ENCODE results near the gene SLC28A1. TPM values are rescaled to one million over a fixed set of nuclear protein-coding genes. Genes with fewer than 3 reads are reported as not detected.
A peak's percentile ranks its signal among the peaks of the same experiment; 100 is the strongest.

Gene SLC28A1
- total RNA-seq, 1 experiment from 2014 or later, result 1.1 TPM

DNA sequence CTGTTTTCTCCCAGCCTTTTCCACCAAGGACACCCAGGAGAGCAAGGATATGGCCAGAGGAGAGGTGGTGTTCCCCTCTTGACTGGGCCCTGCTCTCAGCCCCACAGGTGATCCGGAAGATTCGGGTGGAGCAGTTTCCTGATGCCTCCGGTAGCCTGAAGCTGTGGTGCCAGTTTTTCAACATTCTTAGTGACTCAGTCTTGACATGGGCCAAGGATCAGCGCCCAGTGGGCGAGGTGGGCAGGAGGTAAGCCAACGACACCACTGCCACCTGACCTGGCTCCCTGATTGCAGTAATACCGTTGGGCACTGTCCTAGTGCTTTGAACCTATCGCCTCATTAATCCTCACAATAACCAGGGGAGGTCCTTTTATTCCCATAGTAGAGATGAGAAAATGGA lies 25.3 kb upstream of the SLC28A1 start:
- CTCF ChIA-PET, result no interaction called here
- DNase-seq (peak; percentile 98), ATAC-seq (peak; percentile 94)
- peaks cover 47% of the 10 kb centered on the region for H3K4me1 ChIP-seq (ENCODE audit: insufficient read depth, low read length)
- H3K9me2 ChIP-seq (replicated peaks; ENCODE audit: low read length), result no peaks in the 10 kb centered on the region
- H3F3A ChIP-seq (ENCODE audit: low read length, unreplicated experiment), result no peaks in the 10 kb centered on the region
- H2AFZ ChIP-seq (ENCODE audit: low read length), result no peak overlapping the region
- no peaks in the 10 kb centered on the region for H3K27me3 ChIP-seq (ENCODE audit: low read length)
- H3K4me2 ChIP-seq (ENCODE audit: low read length), result peak overlapping the region; percentile 65
- peak overlapping the region; percentile 89 for H3K27ac ChIP-seq (ENCODE audit: low read length)
- TF ChIP-seq EZH2 (IDR thresholded peaks at IDR 0.05; ENCODE audit: low read length, unreplicated experiment) (no peak), EZH2phosphoT487 (IDR thresholded peaks at IDR 0.05; ENCODE audit: borderline replicate concordance, low read length) (no peak)
- TF ChIP-seq, protein P1, sequence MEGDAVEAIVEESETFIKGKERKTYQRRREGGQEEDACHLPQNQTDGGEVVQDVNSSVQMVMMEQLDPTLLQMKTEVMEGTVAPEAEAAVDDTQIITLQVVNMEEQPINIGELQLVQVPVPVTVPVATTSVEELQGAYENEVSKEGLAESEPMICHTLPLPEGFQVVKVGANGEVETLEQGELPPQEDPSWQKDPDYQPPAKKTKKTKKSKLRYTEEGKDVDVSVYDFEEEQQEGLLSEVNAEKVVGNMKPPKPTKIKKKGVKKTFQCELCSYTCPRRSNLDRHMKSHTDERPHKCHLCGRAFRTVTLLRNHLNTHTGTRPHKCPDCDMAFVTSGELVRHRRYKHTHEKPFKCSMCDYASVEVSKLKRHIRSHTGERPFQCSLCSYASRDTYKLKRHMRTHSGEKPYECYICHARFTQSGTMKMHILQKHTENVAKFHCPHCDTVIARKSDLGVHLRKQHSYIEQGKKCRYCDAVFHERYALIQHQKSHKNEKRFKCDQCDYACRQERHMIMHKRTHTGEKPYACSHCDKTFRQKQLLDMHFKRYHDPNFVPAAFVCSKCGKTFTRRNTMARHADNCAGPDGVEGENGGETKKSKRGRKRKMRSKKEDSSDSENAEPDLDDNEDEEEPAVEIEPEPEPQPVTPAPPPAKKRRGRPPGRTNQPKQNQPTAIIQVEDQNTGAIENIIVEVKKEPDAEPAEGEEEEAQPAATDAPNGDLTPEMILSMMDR (conservative IDR thresholded peaks at IDR 0.05; ENCODE audit: low read depth, low read length), result no peak
- intact Hi-C loops (cut with micrococcal nuclease), result no loop called here
- no peaks in the 10 kb centered on the region for H3K9me3 ChIP-seq (ENCODE audit: low read length)
- H4K20me1 ChIP-seq (ENCODE audit: low read length), result no peaks in the 10 kb centered on the region
- POLR2A ChIA-PET (ENCODE audit: unreplicated experiment), result no interaction called here
- no peaks in the 10 kb centered on the region for H3K36me3 ChIP-seq (ENCODE audit: low read depth, low read length)
- no TSS peak for BruUV-seq (replicated peaks)
- peaks cover 19% of the 10 kb centered on the region for H3K79me2 ChIP-seq (ENCODE audit: low read length)
- H3K9ac ChIP-seq (ENCODE audit: low read length), result peak overlapping the region; percentile 58
- peak overlapping the region; percentile 26; the same call in 1 of the 2 replicates for H3K4me3 ChIP-seq (ENCODE audit: low read length)

DNA sequence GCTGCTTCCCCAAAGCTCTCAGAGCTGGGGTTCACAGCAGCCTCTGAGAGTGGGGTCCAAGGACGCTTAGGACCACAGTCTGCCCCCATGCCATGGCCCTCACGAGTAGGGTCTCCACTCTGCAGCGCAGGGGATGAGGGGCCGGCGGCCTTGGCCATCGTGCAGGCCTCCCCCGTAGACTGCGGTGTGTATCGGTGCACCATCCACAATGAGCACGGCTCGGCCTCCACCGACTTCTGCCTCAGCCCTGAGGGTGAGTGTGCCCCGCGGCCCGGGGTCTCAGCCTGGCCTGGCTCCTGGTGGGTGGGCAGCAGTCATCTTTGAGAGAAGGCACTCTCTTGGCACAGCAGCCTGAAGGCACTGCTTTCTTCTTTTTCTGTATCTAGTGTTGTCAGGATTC lies 24.8 kb upstream of the SLC28A1 start:
- ATAC-seq (no peak), DNase-seq (no peak)
- H3K9me3 ChIP-seq (ENCODE audit: low read length), result no peaks in the 10 kb centered on the region
- H3K4me3 ChIP-seq (ENCODE audit: low read length), result no peak overlapping the region
- no peaks in the 10 kb centered on the region for H3K27me3 ChIP-seq (ENCODE audit: low read length)
- intact Hi-C loops (cut with micrococcal nuclease), result no loop called here
- no peak overlapping the region for H2AFZ ChIP-seq (ENCODE audit: low read length)
- H3K9ac ChIP-seq (ENCODE audit: low read length), result peak overlapping the region; percentile 10; the same call in 1 of the 2 replicates
- no peaks in the 10 kb centered on the region for H3K36me3 ChIP-seq (ENCODE audit: low read depth, low read length)
- ChIA-PET CTCF (no interaction called here), POLR2A (ENCODE audit: unreplicated experiment) (no interaction called here)
- H3K79me2 ChIP-seq (ENCODE audit: low read length), result peaks cover 19% of the 10 kb centered on the region
- BruUV-seq (replicated peaks), result TSS peak; percentile 64
- H4K20me1 ChIP-seq (ENCODE audit: low read length), result no peaks in the 10 kb centered on the region
- no peak for TF ChIP-seq EZH2phosphoT487 (IDR thresholded peaks at IDR 0.05; ENCODE audit: borderline replicate concordance, low read length)
- TF ChIP-seq, protein P1 (conservative IDR thresholded peaks at IDR 0.05; ENCODE audit: low read depth, low read length), result no peak
- TF ChIP-seq EZH2 (IDR thresholded peaks at IDR 0.05; ENCODE audit: low read length, unreplicated experiment), result no peak
- H3K4me2 ChIP-seq (ENCODE audit: low read length), result peak overlapping the region; percentile 50
- no peaks in the 10 kb centered on the region for H3F3A ChIP-seq (ENCODE audit: low read length, unreplicated experiment)
- peaks cover 47% of the 10 kb centered on the region for H3K4me1 ChIP-seq (ENCODE audit: insufficient read depth, low read length)
- no peaks in the 10 kb centered on the region for H3K9me2 ChIP-seq (replicated peaks; ENCODE audit: low read length)
- peak overlapping the region; percentile 89 for H3K27ac ChIP-seq (ENCODE audit: low read length)

DNA sequence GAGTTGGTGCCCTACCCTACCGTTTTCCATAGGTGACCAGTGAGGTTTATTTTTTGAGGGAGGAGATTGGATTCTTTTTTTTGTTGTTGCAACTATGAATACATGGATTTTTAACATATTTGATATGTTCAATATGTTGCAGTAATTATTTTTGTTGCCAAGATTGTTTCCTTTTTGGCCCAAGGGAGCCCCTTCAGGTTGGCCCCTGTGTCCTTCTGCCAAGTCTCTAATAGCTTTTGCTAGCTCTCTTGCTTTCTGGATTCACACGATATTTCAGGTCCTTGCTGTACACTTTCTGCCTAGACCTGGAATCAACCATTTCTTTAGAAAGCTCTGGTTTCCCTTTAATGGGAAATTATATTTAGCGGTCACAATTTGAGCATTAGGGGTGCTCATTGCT lies 22.7 kb upstream of the SLC28A1 start:
- DNase-seq (no peak), ATAC-seq (no peak)
- Histone ChIP-seq H3K9me3 (ENCODE audit: low read length) (no peaks in the 10 kb centered on the region), H3K4me2 (ENCODE audit: low read length) (no peak overlapping the region; the same call in 1 of the 2 replicates), H3K9ac (ENCODE audit: low read length) (no peak overlapping the region), H3K4me1 (ENCODE audit: insufficient read depth, low read length) (peaks cover 39% of the 10 kb centered on the region), H3K27ac (ENCODE audit: low read length) (no peak overlapping the region), H2AFZ (ENCODE audit: low read length) (no peak overlapping the region), H4K20me1 (ENCODE audit: low read length) (no peaks in the 10 kb centered on the region), H3F3A (ENCODE audit: low read length, unreplicated experiment) (no peaks in the 10 kb centered on the region), H3K9me2 (replicated peaks; ENCODE audit: low read length) (no peaks in the 10 kb centered on the region), H3K79me2 (ENCODE audit: low read length) (peaks cover 19% of the 10 kb centered on the region), H3K27me3 (ENCODE audit: low read length) (no peaks in the 10 kb centered on the region), H3K36me3 (ENCODE audit: low read depth, low read length) (no peaks in the 10 kb centered on the region), H3K4me3 (ENCODE audit: low read length) (no peak overlapping the region)
- TF ChIP-seq EZH2phosphoT487 (IDR thresholded peaks at IDR 0.05; ENCODE audit: borderline replicate concordance, low read length) (no peak), EZH2 (IDR thresholded peaks at IDR 0.05; ENCODE audit: low read length, unreplicated experiment) (no peak)
- TF ChIP-seq, protein P1 (conservative IDR thresholded peaks at IDR 0.05; ENCODE audit: low read depth, low read length), result no peak
- CTCF ChIA-PET, result no interaction called here
- BruUV-seq (replicated peaks), result no TSS peak
- POLR2A ChIA-PET (ENCODE audit: unreplicated experiment), result no interaction called here
- intact Hi-C loops (cut with micrococcal nuclease), result no loop called here
